GM21360 (cell line): ENCODE results near the gene SPESP1.

ENCODE experiments used
- ATAC-seq: cut with Tn5 transposase; IDR thresholded peaks from one replicate; pipeline ENCODE4 v1.9.1; 2021; ENCODE audit warnings: mild to moderate bottlenecking, moderate library complexity; ENCODE audit not compliant: unreplicated experiment

SPESP1 gene

DNA sequence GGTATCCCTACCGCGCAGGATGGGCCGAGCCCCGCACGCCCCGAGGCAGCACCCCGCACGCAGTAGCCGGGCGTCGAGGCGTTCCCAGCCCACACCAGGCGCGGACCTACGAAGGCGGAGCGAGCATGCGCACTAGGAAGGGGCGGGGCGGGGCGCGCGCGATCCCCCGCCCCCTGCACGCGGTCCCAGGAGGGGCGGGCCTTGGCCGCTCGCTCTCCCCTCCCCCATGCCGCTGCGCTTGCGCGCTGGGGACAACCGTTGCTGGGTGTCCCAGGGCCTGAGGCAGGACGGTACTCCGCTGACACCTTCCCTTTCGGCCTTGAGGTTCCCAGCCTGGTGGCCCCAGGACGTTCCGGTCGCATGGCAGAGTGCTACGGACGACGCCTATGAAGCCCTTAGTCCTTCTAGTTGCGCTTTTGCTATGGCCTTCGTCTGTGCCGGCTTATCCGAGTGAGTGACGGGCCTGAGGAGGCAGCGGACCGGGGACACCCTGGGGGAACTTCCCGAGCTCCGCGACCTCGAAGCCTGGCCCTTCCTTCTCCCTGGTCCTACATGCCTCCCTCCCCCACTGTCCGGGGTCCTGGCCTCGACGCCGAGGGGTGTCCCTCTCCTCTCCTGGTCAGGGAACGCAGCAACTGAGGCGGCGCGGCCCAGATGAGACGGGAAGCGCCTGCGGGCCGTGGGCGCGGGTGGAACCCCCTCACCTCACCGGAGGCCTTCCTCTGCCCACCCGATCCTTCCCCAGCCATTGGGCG, at the start of gene SPESP1:
Gene SPESP1 (plus strand): TSS at position 258 of the 755 bp plus-strand sequence. CDS start 129 bp downstream, at position 387.
- ATAC-seq, result no peak

DNA sequence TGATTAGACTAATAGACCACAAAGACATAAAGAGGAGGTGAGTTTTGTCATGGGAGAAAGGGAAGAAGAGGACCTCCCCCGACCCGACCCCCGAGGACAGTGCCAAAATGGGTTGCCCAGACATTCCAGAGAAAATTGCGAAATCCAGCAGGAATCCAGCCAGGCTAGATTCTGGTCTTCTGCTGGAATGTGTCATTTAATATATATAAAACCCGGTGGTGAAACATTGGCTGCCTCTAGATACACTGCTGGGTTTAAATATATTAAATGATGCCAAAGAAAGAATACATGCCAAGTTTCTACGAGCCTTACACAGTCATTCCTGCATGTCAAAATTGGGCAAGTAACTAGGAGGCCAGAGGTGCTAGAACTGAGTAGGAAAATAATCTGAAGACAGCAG, 45.3 kb upstream of the SPESP1 start:
- no peak for ATAC-seq

DNA sequence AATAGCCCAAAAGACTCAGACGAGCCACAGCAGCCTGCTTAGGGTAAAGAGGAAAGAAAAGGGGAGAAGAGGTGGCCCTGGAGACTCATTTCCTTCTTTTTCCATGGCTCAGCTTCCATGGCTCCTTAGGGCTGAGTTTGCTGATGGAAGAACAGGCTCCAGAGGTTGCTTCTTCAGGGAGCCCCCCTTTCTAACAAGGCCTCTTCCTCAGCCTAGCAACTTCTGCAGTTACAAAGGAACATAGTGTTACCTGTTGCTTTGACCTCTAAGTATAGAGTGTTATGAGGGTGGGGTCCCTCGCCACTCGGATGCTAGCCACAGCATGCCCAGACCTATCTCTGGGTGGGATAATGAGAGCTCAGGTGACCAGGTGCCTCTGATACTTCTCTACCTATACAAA, 43.2 kb upstream of the SPESP1 start:
- ATAC-seq, result no peak

DNA sequence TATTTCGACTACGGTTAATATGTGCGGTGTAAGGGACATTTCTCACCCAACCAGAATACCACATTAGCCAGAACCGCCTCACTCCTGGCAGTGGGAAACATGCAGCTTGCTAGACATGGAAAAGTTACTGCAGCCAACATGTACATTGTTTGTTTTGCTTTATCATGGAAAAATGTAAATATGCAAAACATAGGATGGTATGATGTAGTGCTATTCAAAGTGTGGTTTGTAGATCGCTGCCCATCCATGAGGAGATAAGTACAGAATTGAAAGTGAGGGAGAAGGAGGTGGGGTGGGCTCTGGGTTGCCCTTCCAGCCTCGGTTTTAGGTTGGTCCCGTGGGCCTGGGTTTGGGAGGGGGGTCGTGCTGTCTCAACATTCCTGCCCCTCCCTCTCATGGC, 42.5 kb upstream of the SPESP1 start:
- no peak for ATAC-seq

GRCh38 chr15:68888419-68888818, 41.9 kb upstream of the SPESP1 start:
- no peak for ATAC-seq

- no peak for ATAC-seq
Observed at GRCh38 chr15:68894208-68894607, 36.1 kb upstream of the SPESP1 start.

- no peak for ATAC-seq
Observed at GRCh38 chr15:68896178-68896577, 34.1 kb upstream of the SPESP1 start.

DNA sequence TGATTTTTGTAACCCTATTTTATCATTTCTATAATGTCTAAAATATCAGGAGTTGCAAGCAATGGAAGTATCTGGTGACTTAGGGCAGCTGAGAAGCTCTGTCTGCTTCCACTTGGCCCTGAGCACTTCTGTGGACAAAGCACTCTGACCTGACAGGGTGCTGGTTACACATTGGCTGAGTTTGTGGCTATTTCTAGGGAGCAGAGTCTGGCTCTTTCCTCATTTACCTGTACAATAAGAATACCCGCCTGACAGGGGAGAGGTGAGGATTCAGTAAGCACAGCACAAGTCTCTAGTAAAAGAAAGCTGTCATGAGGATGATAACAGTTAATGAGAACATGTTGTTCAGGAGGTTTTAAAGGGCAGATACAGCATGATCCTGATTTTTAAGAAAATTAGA, 33.3 kb upstream of the SPESP1 start:
- ATAC-seq, result no peak

DNA sequence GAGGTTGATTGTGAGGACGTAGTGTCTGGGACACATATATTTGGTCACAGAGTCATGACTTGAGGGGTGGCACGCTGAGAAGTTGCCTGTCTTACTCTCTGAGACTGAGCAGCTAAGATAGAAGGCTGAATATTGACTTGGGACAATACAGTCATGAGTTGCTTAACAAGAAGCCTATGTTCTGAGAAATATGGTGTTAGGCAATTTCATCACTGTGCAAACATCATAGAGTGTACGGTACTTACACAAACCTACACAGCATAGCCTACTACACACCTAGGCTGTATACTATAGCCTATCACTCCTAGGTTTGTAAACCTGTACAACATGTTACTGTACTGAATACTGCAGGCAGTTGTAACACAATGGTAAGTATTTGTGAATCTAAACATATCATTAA, 30.3 kb upstream of the SPESP1 start:
- ATAC-seq, result no peak

DNA sequence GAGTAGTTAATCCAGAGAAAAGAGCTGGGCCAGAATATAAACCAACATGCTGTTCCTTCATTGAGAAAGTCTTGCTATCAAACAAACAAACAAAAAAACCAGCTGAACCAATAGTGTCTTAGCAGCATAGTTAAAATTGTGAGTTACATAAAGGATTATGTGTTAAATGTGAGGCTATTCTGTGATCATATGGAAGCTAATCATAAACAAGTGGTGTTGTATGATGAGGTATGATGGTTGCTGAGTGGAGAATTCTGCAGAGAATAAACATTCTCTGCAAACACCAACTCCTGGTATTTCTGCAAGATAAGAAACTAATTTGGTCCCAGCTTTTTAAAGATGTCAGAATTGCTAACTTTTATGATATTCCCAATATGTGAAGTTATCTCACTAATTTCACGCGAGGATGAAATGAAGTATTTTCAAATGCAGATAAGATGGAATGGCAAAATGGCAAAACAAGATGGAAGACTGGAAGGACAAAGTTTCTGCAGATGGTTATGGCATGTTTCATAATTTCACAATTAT, 22.9 kb upstream of the SPESP1 start:
- ATAC-seq, result no peak

GRCh38 chr15:68909601-68910100, 20.7 kb upstream of the SPESP1 start:
- no peak for ATAC-seq

GRCh38 chr15:68910341-68910740, 20.0 kb upstream of the SPESP1 start:
- ATAC-seq, result no peak

- no peak for ATAC-seq
Observed at GRCh38 chr15:68910816-68911215, 19.5 kb upstream of the SPESP1 start.

DNA sequence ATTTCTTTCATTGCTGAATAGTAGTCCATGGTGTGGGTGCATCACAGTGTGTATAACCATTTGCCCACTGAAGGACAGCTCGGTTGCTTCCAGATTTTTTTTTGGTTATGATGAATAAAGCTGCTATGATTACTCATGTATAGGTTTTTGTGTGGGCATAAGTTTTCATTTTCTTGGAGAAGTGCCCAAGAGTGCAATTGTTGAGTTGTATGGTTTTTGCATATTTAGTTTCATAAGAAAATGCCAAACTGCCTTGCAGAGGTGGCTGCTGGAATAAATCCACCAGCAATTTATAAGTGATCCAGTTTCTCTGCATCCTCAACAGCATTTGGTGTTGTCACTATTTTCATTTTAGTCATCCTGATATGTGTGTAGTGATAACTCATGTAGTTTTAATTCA, 8.4 kb upstream of the SPESP1 start:
- no peak for ATAC-seq

GRCh38 chr15:68924866-68925560, 5.3 kb upstream of the SPESP1 start:
- no peak for ATAC-seq

DNA sequence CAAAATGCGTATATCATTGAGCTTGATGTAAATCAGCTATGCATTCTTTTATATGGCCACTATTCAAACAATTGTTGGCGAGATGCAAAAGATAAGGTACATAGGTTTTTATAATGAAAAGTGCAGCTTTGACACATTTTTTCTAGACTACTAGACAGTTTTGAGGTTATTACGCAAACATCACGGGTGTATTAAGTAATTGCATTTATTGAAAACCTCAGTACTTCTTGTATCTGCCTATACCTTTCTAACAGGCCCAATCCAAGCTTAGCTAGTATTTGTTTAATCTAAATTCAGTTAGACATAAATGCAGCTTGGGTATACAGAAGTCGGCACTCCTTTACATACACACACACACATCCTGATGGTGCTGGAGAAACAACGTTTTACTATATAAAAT, 2.7 kb downstream of the SPESP1 start:
- no peak for ATAC-seq

- no peak for ATAC-seq
Observed at GRCh38 chr15:68934341-68934740, 4.0 kb downstream of the SPESP1 start.

- ATAC-seq, result no peak
Observed at GRCh38 chr15:68935400-68935937, 5.1 kb downstream of the SPESP1 start.

- no peak for ATAC-seq
Observed at GRCh38 chr15:68939501-68939900, 9.2 kb downstream of the SPESP1 start.

GRCh38 chr15:68951813-68952212, 21.5 kb downstream of the SPESP1 start:
- no peak for ATAC-seq

DNA sequence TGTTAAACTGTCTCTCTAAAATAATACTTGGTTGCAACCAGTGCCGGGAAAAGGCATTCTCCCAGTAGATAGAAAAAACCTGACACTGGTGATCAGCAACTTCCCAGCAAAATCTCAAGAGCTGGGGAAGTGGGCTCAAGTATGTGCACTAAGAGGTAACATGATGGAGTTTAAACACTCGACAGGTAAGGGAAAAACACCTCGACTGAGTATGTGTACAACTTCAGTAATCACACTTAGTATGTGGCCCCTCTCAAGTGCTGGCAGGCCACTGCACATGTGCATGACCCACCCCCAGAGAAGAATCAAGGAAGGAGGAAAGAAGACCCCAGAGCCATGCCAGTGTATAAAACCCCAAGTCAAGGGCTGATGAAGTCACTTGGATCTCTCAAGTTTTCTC, 27.4 kb downstream of the SPESP1 start:
- ATAC-seq, result no peak

DNA sequence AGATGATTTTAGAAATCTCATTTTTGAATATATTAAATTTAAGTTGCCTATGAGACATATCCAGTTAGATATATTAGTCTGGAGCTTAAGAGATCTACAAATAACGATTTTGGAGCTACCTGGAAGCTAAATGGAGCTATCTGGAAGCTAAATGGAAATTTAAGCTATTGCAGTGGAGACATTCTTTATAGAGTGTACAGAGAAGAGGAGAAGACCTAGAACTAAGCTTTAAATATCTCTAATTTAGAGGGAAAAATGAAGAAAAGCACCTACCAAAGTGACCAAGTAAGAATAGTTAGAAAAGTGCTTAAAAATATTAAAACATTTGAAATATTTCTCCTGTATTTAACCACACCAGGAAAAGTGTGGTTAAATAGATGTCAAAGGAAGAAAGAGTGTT, 28.3 kb downstream of the SPESP1 start:
- ATAC-seq, result no peak
